Parathyroid adenoma (tissue), 2 donors: Measurements from ENCODE around the gene CPA4.

Source experiments
- H2AFZ ChIP-seq: fragments of 300-600 bp; sonication (generic); one replicate; pipeline ENCODE4 v1.7.0; 2017; ENCODE audit warnings: antibody characterized with exemption, mild to moderate bottlenecking
- H3K27ac ChIP-seq: fragments of 300-600 bp; sonication (generic); one replicate; pipeline ENCODE4 v1.7.0; 2017
- H3K27me3 ChIP-seq: fragments of 300-600 bp; sonication (generic); one replicate; pipeline ENCODE4 v1.7.0; 2017; ENCODE audit warnings: low read length; ENCODE audit not compliant: control insufficient read depth, insufficient read depth
- H3K36me3 ChIP-seq: fragments of 300-600 bp; sonication (generic); one replicate; pipeline ENCODE4 v1.7.0; 2017; ENCODE audit warnings: low read length; ENCODE audit not compliant: control insufficient read depth, insufficient read depth
- H3K4me1 ChIP-seq: fragments of 300-600 bp; sonication (generic); one replicate; pipeline ENCODE4 v1.7.0; 2017; ENCODE audit warnings: control low read depth
- H3K4me2 ChIP-seq: fragments of 300-600 bp; sonication (generic); one replicate; pipeline ENCODE4 v1.7.0; 2017; ENCODE audit warnings: low read length
- H3K4me3 ChIP-seq: fragments of 300-600 bp; sonication (generic); one replicate; pipeline ENCODE4 v1.7.0; 2017; ENCODE audit warnings: low read depth, low read length
- H3K79me2 ChIP-seq: fragments of 300-600 bp; sonication (generic); one replicate; pipeline ENCODE4 v1.7.0; 2017; ENCODE audit warnings: control low read depth
- H3K9ac ChIP-seq: fragments of 300-600 bp; sonication (generic); one replicate; pipeline ENCODE4 v1.7.0; 2017; ENCODE audit warnings: mild to moderate bottlenecking
- H3K9me3 ChIP-seq: fragments of 300-600 bp; sonication (generic); one replicate; pipeline ENCODE4 v1.7.0; 2017; ENCODE audit warnings: low read length; ENCODE audit not compliant: control insufficient read depth
- TF ChIP-seq, protein P1 (sequence below): fragments of 300-600 bp; sonication (generic); IDR thresholded peaks from one replicate; pipeline ENCODE4 v1.7.0; 2017; ENCODE audit warnings: antibody characterized with exemption, mild to moderate bottlenecking
- donor health status: primary hyperparathyroidism.

The CPA4 gene

GRCh38 chr7:130342701-130343380 is 49.9 kb downstream of the CPA4 start:
- no peaks in the 10 kb centered on the region for H3K36me3 ChIP-seq
- H3K79me2 ChIP-seq, result no peaks in the 10 kb centered on the region
- no peak overlapping the region for H3K27ac ChIP-seq
- no peaks in the 10 kb centered on the region for H3K4me1 ChIP-seq
- no peak overlapping the region for H3K4me2 ChIP-seq
- H3K9me3 ChIP-seq, result no peaks in the 10 kb centered on the region
- H3K9ac ChIP-seq, result no peak overlapping the region
- TF ChIP-seq, protein P1, sequence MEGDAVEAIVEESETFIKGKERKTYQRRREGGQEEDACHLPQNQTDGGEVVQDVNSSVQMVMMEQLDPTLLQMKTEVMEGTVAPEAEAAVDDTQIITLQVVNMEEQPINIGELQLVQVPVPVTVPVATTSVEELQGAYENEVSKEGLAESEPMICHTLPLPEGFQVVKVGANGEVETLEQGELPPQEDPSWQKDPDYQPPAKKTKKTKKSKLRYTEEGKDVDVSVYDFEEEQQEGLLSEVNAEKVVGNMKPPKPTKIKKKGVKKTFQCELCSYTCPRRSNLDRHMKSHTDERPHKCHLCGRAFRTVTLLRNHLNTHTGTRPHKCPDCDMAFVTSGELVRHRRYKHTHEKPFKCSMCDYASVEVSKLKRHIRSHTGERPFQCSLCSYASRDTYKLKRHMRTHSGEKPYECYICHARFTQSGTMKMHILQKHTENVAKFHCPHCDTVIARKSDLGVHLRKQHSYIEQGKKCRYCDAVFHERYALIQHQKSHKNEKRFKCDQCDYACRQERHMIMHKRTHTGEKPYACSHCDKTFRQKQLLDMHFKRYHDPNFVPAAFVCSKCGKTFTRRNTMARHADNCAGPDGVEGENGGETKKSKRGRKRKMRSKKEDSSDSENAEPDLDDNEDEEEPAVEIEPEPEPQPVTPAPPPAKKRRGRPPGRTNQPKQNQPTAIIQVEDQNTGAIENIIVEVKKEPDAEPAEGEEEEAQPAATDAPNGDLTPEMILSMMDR, result no peak
- H3K27me3 ChIP-seq, result no peaks in the 10 kb centered on the region
- H3K4me3 ChIP-seq, result no peak overlapping the region
- no peak overlapping the region for H2AFZ ChIP-seq

DNA sequence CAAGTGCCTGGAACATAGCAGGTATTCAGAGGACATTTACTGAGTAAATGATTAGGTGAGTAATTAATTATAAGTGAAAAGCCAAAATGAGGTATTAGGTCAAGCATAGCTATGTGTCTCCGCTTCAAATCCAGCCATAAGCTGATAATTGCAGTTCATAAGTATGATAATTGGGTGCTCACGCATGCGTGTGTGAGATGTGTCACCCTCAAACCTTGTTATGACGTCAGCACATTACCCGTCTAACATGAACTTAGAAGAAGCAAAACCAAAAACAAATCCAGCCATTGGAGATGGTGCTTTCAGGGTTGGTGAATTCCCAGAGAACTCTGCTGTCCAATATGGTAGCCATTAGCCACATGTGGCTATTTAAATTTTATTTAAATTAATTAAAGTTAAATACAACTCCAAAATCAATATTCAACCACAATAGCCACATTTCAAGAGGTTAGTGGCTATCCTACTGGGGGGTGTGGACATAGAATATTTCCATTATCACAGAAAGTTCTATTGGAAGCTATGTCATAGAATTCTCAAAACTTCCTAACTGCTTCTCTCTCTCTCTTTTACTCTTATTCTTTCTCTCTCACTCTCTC is 51.4 kb downstream of the CPA4 start, which contains the start of gene CPA5:
CPA5 (plus strand) TSS at position 546 of the 596 bp plus-strand sequence. CDS start 1,670 bp downstream, outside the sequence.
- Histone ChIP-seq H3K4me1 (no peaks in the 10 kb centered on the region), H3K4me2 (no peak within 1 kb of the TSS), H3K27ac (no peak within 1 kb of the TSS), H2AFZ (peak within 1 kb of the TSS; percentile 72), H3K27me3 (no peaks in the 10 kb centered on the region), H3K9me3 (no peaks in the 10 kb centered on the region), H3K9ac (no peak within 1 kb of the TSS), H3K36me3 (no peaks in the 10 kb centered on the region), H3K79me2 (no peaks in the 10 kb centered on the region), H3K4me3 (no peak within 1 kb of the TSS)
- TF ChIP-seq, protein P1, result no peak

GRCh38 chr7:130345136-130345535 is 52.2 kb downstream of the CPA4 start:
- Histone ChIP-seq H2AFZ (peak overlapping the region; percentile 72), H3K9me3 (no peaks in the 10 kb centered on the region), H3K36me3 (no peaks in the 10 kb centered on the region), H3K4me1 (no peaks in the 10 kb centered on the region), H3K27ac (no peak overlapping the region), H3K9ac (no peak overlapping the region), H3K4me3 (no peak overlapping the region), H3K4me2 (no peak overlapping the region), H3K27me3 (no peaks in the 10 kb centered on the region), H3K79me2 (no peaks in the 10 kb centered on the region)
- TF ChIP-seq, protein P1, result no peak

- no peaks in the 10 kb centered on the region for H3K4me1 ChIP-seq
- TF ChIP-seq, protein P1, result no peak
- H3K27me3 ChIP-seq, result no peaks in the 10 kb centered on the region
- H3K36me3 ChIP-seq, result no peaks in the 10 kb centered on the region
- H3K27ac ChIP-seq, result no peak overlapping the region
- no peak overlapping the region for H3K4me3 ChIP-seq
- H2AFZ ChIP-seq, result peak overlapping the region; percentile 72
- H3K9me3 ChIP-seq, result no peaks in the 10 kb centered on the region
- no peaks in the 10 kb centered on the region for H3K79me2 ChIP-seq
- H3K9ac ChIP-seq, result no peak overlapping the region
- no peak overlapping the region for H3K4me2 ChIP-seq
Measured at GRCh38 chr7:130345725-130346124, 52.8 kb downstream of the CPA4 start.
